ENCODE data around the gene MYBL2. TPM values are rescaled to one million over a fixed set of nuclear protein-coding genes. Genes with fewer than 3 reads are reported as not detected.
A peak's percentile ranks its signal among the peaks of the same experiment; 100 is the strongest.
"Not testable (repeated sequence)": the region's sequence is repeated elsewhere in the genome, so short reads cannot be mapped to it uniquely, and the experiment has no call there.

MYBL2 gene
- total RNA-seq, 2 donors from 2014 or later, result 62.0 to 109 TPM

DNA sequence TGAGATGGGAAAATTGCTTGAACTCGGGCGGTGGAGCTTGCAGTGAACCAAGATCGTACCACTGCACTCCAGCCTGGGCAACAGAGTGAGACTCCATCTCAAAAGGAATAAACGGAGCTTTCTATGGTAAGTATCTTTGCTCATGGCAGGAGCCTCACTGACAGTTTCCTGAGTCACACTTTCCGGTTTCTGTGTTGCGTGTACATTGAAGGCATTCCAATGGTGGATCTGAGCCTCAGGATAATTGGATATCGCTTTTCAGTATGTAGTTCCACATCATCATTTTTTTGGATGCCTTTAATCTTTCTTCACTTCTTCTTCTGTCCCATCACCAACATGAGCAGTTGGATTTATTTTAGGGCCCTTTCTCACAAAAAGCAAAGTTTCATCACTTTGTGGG lies 88.5 kb downstream of the MYBL2 start:
- DNase-seq (ENCODE audit: low spot score), result no peak
- H3K36me3 Mint-ChIP-seq, result peaks cover 12% of the 10 kb centered on the region
- no peaks in the 10 kb centered on the region for H3K9me3 Mint-ChIP-seq
- peaks cover 41 to 54% of the 10 kb centered on the region in 2 donors for H3K4me1 Mint-ChIP-seq (ENCODE audit: low read depth in 2 of 2)
- H3K27me3 Mint-ChIP-seq, result peaks cover 19 to 23% of the 10 kb centered on the region in 2 donors
- H3K27ac Mint-ChIP-seq, result peak overlapping the region; percentile 63 to 94
- no peak for ATAC-seq
- no peak overlapping the region for H3K4me3 Mint-ChIP-seq

- DNase-seq (ENCODE audit: low spot score), result no peak
- peaks cover 36 to 50% of the 10 kb centered on the region in 2 donors for H3K4me1 Mint-ChIP-seq (ENCODE audit: low read depth in 2 of 2)
- peak overlapping the region; percentile 7 to 94 for H3K27ac Mint-ChIP-seq
- H3K4me3 Mint-ChIP-seq, result no peak overlapping the region
- peaks cover 19 to 23% of the 10 kb centered on the region in 2 donors for H3K27me3 Mint-ChIP-seq
- H3K9me3 Mint-ChIP-seq, result no peaks in the 10 kb centered on the region
- no peak for ATAC-seq
- H3K36me3 Mint-ChIP-seq, result peaks cover 12% of the 10 kb centered on the region
These were observed 88.9 kb downstream of the MYBL2 start for GRCh38 chr20:43755851-43756250.

DNA sequence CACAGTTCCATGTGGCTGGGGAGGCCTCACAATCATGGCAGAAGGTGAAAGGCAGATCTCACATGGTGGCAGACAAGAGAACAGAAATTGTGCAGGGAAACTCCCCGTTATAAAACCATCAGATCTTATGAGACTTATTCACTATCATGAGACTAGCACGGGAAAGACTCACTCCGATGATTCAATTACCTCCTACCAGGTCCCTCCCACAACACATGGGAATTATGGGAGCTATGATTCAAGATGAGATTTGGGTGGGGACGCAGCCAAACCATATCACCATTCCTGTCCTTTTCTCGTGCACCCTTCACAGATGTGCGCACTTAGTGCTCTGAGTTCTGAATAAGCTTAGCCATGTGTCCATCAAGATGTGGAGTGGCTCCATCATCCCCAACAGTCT lies 91.0 kb downstream of the MYBL2 start:
- not testable (repeated sequence) for DNase-seq (ENCODE audit: low spot score); ATAC-seq; H3K4me3 Mint-ChIP-seq; H3K27ac Mint-ChIP-seq; H3K9me3 Mint-ChIP-seq
- Mint-ChIP-seq H3K4me1 (ENCODE audit: low read depth in 2 of 2) (peaks cover 16 to 33% of the 10 kb centered on the region in 2 donors), H3K27me3 (peaks cover 19 to 23% of the 10 kb centered on the region in 2 donors), H3K36me3 (peaks cover 12% of the 10 kb centered on the region)

DNA sequence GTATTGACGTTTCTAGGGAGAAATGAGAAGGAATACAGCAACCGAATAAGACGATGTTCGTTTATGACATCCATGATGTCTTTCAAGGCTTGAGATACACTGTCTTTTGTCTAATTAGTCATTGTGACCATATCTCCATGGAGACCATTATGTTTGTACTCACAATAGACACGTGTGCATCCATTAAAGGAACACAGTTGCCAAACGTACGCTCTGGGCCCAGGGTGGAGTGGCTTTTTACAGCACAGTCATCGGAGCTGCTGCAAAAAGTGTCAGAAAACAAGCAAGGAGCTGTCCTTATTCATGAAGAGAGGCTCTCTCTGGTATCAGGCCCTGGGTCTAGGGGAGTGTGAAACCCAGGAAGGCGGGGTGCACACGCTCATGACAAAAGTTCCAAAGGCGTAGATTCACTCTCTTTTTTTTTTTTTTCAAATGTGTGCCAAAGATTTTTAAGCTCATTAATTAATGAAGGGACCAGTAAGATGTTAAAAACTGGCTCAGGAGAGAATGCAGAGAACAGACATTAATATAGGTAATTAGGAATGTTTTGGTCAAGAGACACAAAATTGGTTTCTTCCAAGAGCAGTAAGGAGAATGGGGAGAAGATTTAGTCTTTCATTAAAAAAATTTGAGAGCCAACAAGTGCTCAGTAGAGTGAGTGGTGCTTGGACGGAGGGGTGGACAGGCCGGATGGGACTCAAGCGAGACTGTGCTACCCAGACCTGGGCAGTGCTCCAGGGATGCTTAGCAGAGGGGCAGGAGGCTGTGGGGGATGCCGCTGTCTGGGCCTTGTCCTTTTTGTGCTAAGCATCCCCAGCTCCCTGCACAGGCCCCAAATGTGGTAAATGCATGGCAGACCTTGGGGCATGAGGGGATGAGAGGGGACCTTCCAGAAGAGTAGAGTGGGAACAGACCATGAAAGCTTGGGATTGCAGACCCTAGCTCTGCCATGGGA lies 94.7 kb downstream of the MYBL2 start:
- Mint-ChIP-seq H3K27me3 (peaks cover 17 to 18% of the 10 kb centered on the region in 2 donors), H3K36me3 (no peaks in the 10 kb centered on the region), H3K27ac (peak overlapping the region in 1 of 2 donors; percentile 81), H3K4me1 (ENCODE audit: low read depth in 2 of 2) (peaks cover 0 to 10% of the 10 kb centered on the region in 2 donors), H3K9me3 (no peaks in the 10 kb centered on the region), H3K4me3 (no peak overlapping the region)
- ATAC-seq (peak; percentile 18 to 32), DNase-seq (ENCODE audit: low spot score) (no peak)

GRCh38 chr20:43762911-43763310 lies 96.0 kb downstream of the MYBL2 start:
- peaks cover 8 to 10% of the 10 kb centered on the region in 2 donors for H3K4me1 Mint-ChIP-seq (ENCODE audit: low read depth in 2 of 2)
- H3K4me3 Mint-ChIP-seq, result no peak overlapping the region
- H3K27me3 Mint-ChIP-seq, result peaks cover 24 to 29% of the 10 kb centered on the region in 2 donors
- no peaks in the 10 kb centered on the region for H3K36me3 Mint-ChIP-seq
- H3K9me3 Mint-ChIP-seq, result no peaks in the 10 kb centered on the region
- no peak for ATAC-seq
- no peak for DNase-seq (ENCODE audit: low spot score)
- H3K27ac Mint-ChIP-seq, result no peak overlapping the region

DNA sequence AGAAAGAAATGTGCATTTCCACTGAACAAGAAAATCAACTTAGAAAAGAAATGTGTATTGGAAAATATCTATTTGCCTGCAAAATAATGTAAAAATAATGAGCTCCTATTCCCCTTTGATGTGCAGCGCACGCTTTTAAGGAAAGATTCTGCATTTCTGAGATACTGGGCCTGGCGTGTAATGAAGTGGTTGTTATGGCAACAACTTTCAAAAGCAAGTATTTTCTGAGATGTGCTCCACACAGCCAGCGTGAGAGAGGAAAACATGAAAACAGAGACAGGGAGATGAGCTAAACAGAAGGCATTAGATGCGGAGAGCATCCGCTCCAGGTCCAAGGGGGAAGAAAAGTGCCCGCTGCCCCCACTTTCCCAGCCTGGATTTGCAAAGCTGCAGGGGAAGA lies 99.0 kb downstream of the MYBL2 start:
- peaks cover 32 to 41% of the 10 kb centered on the region in 2 donors for H3K27me3 Mint-ChIP-seq
- no peaks in the 10 kb centered on the region for H3K36me3 Mint-ChIP-seq
- H3K27ac Mint-ChIP-seq, result no peak overlapping the region
- ATAC-seq (no peak), DNase-seq (ENCODE audit: low spot score) (no peak)
- H3K4me3 Mint-ChIP-seq, result no peak overlapping the region
- H3K4me1 Mint-ChIP-seq (ENCODE audit: low read depth in 2 of 2), result peaks cover 8 to 13% of the 10 kb centered on the region in 2 donors
- H3K9me3 Mint-ChIP-seq, result no peaks in the 10 kb centered on the region

Other genes starting within 250 kb of the MYBL2 start
- 100 to 1,000 TPM; 153 to 164 TPM for gene SRSF6, start 209.2 kb upstream of the MYBL2 start, total RNA-seq
- gene L3MBTL1, start 159.4 kb upstream of the MYBL2 start, total RNA-seq, result 10 to 100 TPM in 1 of 2 donors, 1 to 10 TPM in 1; 7.0 to 12.9 TPM
- gene SGK2, start 108.1 kb upstream of the MYBL2 start, total RNA-seq, result 1 to 10 TPM in 1 of 2 donors, under 1 TPM in 1; 0.57 to 1.7 TPM
- 10 to 100 TPM; 19.1 to 20.7 TPM for gene IFT52, start 76.2 kb upstream of the MYBL2 start, total RNA-seq
- gene GTSF1L, start 59.9 kb downstream of the MYBL2 start, total RNA-seq, result not detected
- gene TOX2, start 247.7 kb downstream of the MYBL2 start, total RNA-seq, result 1 to 10 TPM; 4.0 to 5.6 TPM